GM19324 (cell line): Measurements from ENCODE around the gene S100A4.
"Not testable (repeated sequence)": the region's sequence is repeated elsewhere in the genome, so short reads cannot be mapped to it uniquely, and the experiment has no call there.

Experiments
- ATAC-seq: cut with Tn5 transposase; IDR thresholded peaks from one replicate; pipeline ENCODE4 v1.9.1; 2021; ENCODE audit warnings: mild to moderate bottlenecking, moderate library complexity; ENCODE audit not compliant: unreplicated experiment, low FRiP score

S100A4 gene

DNA sequence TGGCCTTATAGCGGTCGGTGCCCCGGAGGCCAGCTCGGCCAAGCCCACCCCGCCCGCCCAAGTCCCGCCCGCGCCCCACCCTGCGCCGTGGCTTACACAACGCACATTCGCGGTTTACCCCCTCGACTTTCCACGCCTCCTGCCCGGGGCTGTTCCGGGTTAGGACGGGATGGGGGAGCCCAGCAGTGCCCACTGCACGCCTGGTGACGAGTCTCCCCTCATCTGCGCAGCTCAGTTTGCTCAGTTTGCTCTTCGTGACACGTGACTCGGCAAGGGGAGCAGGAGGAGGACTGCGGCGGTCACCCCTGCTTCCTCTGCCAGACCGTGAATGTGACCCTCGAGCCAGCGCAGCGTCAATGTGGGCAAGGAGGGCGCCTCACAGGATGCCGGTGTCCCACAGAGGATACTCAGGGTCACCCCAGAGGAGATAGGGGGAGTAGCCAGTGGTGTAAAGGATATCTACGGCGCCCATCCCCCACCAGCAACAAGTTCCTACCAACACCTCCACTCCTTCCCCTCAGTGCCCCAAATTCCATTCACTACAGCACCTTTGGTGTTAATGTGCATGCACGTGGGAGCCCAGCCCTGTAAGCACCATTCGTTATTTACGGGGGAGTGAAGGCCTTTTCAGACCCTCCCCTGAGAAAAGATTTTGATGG, 9.5 kb downstream of the S100A4 start:
- ATAC-seq, result peak; percentile 55

- ATAC-seq, result no peak
Measured at GRCh38 chr1:153535242-153536011, 10.2 kb downstream of the S100A4 start, which contains the start of gene S100A6. S100A6 (minus strand) TSS chr1:153535991; CDS start chr1:153535339, 652 bp downstream.

GRCh38 chr1:153534925-153535241, 10.7 kb downstream of the S100A4 start:
- ATAC-seq, result no peak

DNA sequence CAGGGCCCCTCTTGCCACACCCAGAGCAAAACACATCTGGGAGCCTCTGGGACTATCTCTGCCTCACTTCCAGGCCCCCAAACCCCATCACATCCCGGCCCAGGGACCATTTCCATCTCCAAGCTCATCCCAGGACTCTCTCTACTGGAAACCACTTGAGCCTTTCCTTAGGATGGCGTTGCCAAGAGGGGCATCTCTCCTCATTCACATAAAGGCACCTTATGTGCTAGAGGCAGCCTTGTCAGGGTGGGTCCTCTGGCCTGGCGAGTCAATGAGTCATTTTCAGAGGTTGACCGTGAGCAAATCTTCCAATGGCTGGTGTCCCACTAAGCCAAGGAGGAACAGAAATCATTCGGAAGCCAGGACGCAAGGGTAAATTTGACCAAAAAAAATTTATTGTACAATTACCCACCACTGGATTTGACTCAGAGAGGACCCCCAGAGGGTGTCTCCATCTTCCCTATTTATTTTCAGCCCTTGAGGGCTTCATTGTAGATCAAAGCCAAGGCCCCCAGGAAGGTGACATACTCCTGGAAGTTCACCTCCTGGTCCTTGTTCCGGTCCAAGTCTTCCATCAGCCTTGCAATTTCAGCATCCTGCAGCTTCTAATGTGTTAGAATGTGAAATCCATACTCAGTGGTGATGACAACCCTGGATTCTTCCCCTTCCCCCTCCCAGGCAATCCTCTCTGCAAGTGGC, 11.2 kb downstream of the S100A4 start:
- no peak for ATAC-seq

GRCh38 chr1:153533689-153534201, 11.9 kb downstream of the S100A4 start:
- no peak for ATAC-seq

GRCh38 chr1:153532769-153533599, 12.6 kb downstream of the S100A4 start:
- no peak for ATAC-seq

GRCh38 chr1:153532181-153532580, 13.4 kb downstream of the S100A4 start:
- no peak for ATAC-seq

GRCh38 chr1:153531638-153532037, 14.0 kb downstream of the S100A4 start:
- ATAC-seq, result no peak

DNA sequence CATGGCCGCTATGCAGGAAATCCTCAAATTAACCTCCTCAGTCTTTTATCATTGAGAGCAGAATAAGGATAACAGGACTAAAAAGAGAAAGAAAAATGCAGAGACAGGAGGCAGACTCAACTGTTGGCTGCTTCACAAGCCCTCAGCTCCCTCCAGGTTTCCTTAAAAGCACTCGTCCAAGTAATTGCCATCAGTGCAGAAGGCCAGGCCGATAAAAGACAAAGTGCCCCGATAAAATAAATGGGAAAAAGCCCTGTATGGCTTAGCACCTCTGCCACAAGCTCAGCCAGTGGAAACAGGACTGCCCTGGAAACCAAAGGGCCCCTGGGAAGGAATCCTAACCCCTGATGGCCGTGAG, 17.9 kb downstream of the S100A4 start:
- no peak for ATAC-seq

DNA sequence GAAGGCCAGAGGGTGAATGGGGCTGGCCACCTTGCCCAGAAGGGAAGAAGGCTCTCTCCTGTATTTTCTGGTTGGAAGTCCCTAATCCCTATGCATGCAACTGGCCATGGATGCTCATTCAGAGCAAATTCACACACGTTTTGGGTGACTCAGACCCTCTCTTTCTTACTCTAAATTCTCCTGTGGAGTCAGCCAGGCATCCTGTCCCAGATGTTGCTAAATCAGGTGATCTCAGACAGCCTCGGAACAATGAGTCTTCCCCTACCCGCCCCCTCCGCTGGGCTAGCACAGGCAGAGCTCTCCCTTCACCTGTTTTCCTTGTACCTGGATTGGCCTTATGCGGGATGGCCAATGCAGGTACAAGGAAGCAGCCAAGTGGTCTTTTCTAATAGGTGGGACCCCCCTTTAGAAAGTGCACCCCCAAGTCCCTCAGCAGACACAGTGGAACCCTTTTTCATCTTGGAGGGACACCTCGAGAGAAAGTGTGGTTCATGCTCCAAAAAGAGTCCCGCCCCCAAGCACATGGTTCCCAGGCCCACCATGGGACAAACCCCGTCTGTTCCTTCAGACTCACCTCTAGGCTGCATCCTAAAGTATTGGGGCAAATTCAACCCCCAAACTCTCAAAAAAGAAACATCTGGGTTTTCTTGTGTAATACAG, 18.5 kb downstream of the S100A4 start:
- ATAC-seq, result no peak

DNA sequence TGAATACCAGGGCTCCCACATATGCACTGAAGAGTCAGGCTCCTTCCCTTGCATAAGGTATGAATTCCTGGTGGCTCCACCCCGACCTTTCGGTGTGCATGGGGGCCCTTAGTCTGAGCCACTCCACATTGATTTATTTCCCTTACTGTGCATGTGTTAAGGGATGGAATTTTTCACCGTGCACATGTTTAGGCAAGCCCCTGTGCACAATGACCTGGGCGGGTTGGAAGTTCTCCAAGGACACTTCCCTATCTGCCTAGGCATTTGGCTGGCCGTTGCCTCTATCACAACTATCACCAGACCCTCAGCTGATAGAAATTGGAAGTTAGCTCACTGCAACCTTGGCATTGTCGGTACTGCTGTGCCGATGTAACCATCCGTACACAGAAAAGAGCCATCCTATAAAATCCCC, 19.5 kb downstream of the S100A4 start:
- ATAC-seq, result no peak

- ATAC-seq, result no peak
Measured at GRCh38 chr1:153525088-153525728, 20.4 kb downstream of the S100A4 start.

- not testable (repeated sequence) for ATAC-seq
Measured at GRCh38 chr1:153522353-153523048, 23.1 kb downstream of the S100A4 start.

- ATAC-seq, result not testable (repeated sequence)
Measured at GRCh38 chr1:153521808-153522207, 23.8 kb downstream of the S100A4 start.

GRCh38 chr1:153520818-153521476, 24.7 kb downstream of the S100A4 start:
- no peak for ATAC-seq

DNA sequence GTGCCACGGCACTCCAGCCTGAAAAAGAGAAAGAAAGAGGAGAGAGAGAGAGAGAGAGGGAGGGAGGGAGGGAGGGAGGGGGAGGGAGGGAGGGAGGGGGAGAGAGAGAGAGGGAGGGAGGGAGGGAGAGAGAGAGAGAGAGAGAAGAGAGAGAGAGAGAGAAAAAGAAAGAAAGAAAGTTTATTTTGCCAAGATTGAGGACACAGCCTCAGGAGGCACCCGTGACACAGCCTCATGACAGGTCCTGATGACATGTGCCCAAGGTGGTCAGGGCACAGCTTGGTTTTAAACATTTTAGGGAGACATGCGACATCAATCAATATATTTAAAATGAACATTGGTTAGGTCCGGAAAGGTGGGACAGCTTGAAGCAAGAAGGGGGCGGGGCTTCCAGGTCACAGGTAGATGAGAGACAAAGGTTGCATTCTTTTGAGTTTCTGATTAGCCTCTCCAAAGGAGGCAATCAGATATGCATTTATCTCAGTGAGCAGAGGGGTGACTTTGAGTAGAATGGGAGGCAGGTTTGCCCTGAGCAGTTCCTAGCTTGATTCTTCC, 25.4 kb downstream of the S100A4 start:
- ATAC-seq, result not testable (repeated sequence)

- ATAC-seq, result no peak
Measured at GRCh38 chr1:153519242-153519641, 26.4 kb downstream of the S100A4 start.
